DMS79 (cell line): ENCODE data around the gene MYO18A.

Experiments used
- DNase-seq: peaks from one replicate; lab custom pipeline; 2025; lab: John Stamatoyannopoulos, UW

Gene MYO18A

GRCh38 chr17:29054835-29055234 is 125.4 kb downstream of the MYO18A start:
- DNase-seq, result no peak

- no peak for DNase-seq
Measured at GRCh38 chr17:29051731-29052130, 128.5 kb downstream of the MYO18A start.

DNA sequence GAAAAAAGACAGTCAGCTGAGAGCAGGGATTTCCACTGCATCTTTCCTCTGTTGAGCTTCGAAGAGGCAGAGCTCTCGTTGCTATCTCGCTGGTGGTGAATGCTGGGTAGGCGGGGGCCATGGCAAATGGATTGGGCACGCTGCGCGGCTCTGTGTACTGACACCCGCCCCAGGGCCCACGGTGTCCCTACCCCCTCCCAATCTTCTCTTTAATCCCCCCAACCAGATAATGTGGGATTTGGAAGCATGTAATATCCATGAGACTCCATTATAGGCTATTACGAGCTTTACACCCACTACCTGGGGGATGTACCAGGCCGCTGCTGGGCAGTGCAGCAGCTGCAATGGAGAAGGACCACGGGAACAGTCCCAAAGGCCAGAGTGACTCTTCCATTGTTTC is 129.0 kb downstream of the MYO18A start:
- DNase-seq, result no peak

DNA sequence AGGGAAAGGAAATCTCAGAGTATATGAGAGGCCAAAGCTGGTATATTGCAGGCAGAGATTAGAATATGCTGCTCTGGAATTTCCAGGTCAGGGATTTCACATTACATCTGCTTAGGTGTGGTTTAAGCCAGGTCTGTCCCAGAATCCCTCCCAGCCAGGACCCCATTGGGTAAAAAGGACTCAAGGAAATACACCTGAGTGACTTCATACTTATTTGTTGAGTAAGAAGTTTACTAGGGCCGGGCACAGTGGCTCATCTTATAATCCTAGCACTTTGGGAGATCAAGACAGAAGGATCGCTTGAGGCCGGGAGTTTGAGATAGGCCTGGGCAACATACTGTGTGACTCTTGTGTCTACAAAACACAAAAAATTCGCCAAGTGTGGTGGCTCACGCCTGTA is 130.0 kb downstream of the MYO18A start:
- DNase-seq, result no peak

DNA sequence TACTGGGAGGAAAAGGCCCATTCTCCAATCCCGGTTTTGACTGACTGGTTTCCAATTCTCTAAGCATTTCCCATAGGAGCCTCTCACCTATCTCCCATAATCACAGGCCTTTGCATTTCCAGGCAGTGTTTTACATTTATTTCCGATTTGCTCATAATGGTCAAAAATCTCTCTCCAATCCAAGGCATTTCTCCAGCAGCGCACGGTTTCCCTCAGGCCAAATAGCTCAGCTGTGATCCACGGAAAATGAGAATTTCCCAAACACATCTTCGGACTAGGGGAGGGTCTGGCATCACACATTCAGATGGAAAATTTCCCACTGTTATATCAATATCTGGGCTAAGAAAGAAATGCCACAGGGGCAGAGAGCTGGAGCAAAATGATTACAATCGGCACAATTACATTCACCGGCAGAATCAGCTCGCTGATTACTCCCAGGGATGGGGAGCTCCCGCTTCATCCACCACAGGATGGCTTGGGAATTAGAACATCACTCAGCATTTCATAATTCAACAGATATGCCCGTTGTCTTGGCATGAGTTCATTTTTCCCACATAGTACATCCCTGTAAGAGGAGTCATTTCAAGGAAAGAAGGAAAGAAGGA is 130.6 kb downstream of the MYO18A start:
- DNase-seq, result no peak

DNA sequence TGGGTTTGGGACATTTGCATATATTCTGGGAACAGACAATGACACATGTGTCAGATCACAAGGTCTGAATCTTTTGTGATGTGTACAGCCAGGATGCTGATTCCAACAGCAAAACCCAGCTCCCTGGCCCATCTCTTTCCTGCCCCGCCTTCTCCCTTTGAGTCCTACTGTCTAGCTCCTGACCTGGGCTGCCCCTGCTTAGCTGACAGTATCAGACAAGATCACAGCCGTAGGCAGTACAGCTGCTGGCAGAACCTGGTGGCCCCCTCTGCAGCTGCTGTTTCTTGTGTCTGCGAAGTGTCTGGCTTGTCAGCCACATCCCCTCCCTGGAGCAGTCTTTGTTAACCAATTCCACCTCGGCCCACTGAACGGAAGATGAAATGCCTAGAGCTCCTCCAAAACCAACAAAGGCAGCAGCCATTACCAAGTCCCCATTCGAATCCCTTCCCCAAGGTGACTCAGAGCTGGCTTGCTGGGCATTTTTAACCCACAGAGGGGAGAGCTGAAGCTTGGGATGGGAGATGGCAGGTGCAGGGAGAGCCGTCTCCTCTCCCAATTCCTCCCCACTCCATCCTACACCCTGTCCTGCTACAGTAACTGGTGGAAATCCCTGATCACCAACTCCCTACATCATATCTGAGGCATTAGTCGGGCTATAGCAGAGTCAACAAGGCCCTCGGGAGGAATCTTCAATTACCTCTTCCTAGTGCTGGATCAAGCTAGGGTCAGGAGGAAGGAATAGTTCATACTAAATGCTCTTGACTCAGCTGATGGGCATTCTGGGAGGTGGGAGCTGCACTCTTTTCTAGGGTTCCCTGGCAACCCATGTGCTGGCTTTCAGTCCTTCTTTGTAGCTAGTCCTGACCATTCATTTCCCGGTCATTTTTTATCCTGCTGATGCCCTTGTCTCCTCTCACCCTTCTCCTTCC is 131.5 kb downstream of the MYO18A start:
- DNase-seq, result no peak

GRCh38 chr17:29046473-29046839 is 133.7 kb downstream of the MYO18A start:
- no peak for DNase-seq

- DNase-seq, result no peak
Measured at GRCh38 chr17:29045734-29046472, 134.3 kb downstream of the MYO18A start.

DNA sequence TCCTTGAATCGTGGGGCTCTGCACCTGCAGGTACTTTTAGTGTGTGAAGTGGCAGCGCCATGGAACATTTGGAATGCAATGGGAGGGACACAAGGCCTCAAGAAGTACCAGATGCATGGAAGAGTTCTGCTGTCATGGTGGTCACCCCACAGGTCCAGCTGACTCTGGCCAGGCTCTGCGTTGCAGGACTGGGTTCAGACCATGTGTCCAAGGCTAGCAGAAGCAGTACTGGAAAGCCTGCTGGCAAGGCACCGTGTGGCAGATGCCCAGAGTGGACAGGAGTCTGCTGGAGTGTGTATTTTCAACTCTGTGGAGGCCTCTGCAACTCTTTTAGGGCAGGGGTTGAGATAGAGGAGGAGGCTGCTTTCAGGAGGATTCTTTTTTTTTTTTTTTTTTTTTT is 135.2 kb downstream of the MYO18A start:
- no peak for DNase-seq

DNA sequence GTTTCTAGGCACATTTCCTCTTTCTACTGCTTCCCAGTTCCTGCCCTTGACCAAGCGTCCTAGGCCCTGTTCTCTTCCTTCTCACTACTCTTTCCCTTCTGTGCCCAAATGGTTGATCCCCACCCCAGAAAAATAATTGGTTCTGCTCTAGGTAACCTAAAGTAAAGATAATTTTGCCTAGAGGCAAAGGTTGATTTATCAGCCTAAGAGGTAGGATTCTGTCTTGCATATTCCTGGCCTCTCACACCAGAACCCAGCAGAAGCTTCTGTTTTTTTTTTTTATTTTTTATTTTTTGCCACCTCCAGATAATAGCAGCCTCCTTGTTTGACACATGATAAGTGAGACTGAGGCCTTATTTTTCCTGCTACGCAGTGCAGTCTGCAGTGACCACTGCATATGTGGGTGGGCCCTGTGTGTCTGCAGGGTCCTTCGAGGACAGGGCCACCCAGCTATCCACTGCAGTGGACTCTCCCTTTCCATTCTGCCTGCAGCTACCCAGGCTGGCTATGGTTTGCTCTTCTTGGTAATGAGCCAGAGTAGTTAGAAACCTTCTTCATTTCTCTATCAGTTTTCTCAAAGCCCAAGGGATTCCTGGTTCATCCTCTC is 136.6 kb downstream of the MYO18A start:
- no peak for DNase-seq

DNA sequence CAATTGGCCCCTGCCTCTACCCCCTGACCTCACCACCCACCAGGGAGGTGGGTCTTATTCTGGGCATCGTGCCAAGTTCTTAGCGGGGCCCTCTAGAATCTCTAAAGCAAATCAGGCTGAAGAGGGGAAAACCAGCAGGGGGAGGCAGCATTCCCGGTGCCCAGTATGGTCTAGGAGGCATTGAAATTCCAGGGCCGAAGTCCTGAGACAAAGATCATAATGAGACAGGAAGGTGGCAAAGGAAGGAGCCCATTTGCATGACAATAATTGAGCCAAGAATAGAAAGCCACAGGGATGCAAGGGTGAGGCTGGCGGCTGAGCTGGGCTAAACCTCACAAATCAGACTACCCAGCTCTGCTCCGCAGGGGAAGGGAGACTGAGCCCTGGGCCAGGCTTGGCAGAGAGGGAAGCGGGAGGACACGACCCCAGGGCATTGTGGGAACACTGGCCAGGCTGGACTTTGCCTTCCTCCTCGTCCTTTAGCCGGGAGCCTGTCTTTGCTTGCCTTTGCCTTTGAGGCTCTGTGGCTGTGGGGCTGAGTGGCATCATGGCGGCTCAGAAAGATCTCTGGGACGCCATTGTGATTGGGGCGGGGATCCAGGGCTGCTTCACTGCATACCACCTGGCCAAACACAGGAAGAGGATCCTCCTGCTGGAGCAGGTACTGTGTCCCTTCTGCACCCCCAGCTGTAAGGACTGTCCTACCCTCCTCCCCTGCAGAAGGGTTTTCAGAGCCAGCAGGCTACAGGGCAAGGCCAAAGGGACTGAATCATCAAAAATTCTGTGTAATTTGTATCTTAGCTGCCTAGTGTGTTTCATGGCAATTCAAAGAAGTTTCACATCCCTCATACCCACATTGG is 137.3 kb downstream of the MYO18A start, which contains the start of gene PIPOX:
Gene PIPOX (plus strand): TSS at position 463 of the 860 bp plus-strand sequence. CDS start 85 bp downstream, at position 548.
- DNase-seq, result peak; percentile 97

DNA sequence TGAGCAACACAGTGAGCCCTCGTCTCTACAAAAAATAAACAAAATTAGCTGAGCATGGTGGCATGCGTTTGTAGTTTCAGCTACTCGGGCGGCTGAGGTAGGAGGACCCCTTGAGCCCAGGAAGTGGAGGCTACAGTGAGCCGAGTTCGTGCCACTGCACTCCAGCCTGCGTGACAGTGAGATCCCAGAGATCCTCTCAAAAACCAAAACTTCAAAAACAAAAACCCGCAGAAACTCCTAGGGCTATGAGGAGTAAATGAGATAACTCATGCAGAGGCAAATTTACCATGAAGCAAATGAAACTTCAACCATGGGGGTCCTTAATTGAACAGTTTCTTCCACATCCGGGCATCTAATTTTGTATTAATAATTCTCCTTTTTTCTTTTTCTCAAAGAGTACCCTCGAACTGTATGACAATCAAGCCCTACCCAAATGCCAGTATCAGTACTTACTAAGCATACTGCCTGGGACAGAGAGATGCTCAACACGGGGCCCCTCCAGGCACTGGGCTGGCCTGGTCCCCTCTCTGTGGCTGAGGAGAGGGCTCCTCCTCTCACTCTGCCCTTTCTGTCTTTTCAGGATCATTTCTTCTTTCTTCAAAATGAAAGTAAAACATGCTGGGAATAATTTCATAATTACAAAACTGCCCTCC is 138.0 kb downstream of the MYO18A start:
- no peak for DNase-seq

DNA sequence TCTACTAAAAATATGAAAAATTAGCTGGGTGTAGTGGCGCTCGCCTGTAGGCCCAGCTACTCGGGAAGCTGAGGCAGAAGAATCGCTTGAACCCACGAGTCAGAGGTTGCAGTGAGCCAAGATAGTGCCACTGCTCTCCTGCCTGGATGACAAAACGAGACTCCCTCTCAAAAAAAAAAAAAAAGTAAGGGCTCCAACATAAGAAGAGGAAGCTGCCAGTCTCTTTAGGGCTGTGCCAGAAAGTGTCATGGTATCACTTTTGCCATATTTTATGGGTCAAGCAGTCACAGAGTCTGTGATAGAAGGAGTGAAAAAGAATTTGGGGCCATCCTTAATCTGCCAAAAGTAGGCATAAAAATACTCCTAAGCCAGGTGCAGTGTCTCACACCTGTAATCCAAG is 138.6 kb downstream of the MYO18A start:
- DNase-seq, result no peak

- DNase-seq, result no peak
Measured at GRCh38 chr17:29041091-29041490, 139.1 kb downstream of the MYO18A start.

DNA sequence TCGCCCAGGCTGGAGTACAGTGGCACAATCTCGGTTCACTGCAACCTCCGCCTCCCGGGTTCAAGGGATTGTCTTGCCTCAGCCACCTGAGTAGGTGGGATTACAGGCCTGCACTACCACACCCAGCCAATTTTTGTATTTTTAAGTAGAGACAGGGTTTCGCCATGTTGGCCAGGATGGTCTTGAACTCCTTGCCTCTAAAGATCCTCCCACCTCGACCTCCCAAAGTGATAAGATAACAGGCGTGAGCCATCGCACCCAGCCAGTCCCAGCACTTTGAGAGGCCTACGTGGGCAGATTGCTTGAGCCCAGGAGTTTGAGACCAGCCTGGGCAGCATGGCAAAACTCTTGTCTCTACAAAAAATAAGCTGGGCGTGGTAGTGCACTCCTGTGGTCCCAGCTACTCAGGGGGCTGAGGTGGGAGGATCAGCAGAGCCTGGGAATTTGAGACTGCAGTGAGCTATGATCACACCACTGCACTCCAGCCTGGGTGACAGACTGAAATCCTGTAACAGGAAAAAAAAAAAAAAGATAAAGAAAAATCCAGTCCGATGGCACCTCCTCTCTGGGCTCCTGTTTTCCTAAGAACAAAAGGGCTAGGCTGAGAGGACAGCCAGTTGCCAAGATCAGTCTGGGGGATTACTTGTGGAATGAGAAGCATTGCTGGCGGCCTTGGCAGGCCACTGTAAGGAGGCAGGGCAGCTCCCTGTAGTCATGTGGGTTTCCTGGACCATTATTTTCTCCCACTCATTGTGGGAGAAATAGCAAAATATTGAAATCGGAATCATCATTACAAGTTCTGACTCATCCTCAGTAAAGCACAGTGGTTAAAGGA is 140.2 kb downstream of the MYO18A start:
- no peak for DNase-seq

- no peak for DNase-seq
Measured at GRCh38 chr17:29038085-29038795, 142.0 kb downstream of the MYO18A start.

DNA sequence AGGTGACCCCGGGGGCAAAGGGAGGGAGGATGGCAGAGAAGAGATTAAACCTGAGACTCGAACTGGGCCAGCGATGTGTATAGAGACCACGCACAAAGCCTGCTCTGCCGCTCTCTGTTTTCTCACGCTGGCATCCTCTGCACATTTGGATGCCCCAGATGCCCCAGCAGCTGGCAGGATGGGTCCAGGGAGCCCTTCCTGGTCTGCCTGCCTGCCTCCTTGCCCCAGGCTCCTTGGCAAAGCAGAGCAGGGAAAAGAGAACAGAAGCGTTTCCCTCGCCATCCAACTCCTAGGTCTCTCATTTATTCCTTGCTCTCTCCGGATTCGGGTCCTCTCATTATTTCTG is 142.5 kb downstream of the MYO18A start:
- no peak for DNase-seq

DNA sequence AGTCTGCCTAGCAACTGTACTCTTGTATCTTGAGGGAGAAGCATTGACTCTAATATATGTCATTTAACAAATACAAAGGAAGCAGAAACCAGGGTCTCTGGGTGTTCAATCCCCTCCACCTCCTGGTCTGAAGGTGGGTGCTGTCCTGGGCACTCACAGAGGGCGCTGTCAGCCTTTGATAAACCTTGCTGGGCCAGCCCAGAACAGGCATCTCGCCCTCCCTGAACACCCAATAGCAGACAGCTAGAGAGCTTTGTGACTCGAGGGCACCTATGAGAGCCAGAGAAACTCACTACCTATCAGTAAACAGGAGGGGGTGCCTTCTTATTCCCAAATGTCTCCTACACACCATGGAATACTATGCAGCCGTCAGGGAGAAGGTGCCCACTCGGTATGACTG is 143.6 kb downstream of the MYO18A start:
- DNase-seq, result no peak

- DNase-seq, result no peak
Measured at GRCh38 chr17:29034510-29034909, 145.7 kb downstream of the MYO18A start.

DNA sequence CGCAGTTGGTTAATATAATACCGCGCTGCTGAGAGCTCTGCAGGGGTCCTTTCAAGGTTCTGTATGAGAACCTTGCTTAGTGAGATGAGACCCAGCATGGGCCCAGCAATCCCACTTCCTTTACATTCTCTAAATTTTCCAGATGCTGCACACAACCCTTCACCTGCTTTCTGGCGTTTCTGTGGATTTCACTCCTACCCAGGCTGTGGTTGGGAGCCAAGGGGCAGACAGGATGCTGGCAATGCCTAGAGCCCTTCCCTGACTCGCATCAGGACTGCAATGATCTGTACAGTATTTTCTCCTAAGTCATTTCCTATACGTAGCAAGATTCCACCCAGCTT is 147.4 kb downstream of the MYO18A start:
- no peak for DNase-seq
